Parathyroid adenoma (tissue), 2 donors: ENCODE measurements around the gene PLK3.
"Not testable (repeated sequence)": the region's sequence is repeated elsewhere in the genome, so short reads cannot be mapped to it uniquely, and the experiment has no call there.

Experiments used
- H2AFZ ChIP-seq: fragments of 300-600 bp; sonication (generic); one replicate; pipeline ENCODE4 v1.7.0; 2017; ENCODE audit warnings: antibody characterized with exemption, mild to moderate bottlenecking
- H3K27ac ChIP-seq: fragments of 300-600 bp; sonication (generic); one replicate; pipeline ENCODE4 v1.7.0; 2017
- H3K27me3 ChIP-seq: fragments of 300-600 bp; sonication (generic); one replicate; pipeline ENCODE4 v1.7.0; 2017; ENCODE audit warnings: low read length; ENCODE audit not compliant: control insufficient read depth, insufficient read depth
- H3K36me3 ChIP-seq: fragments of 300-600 bp; sonication (generic); one replicate; pipeline ENCODE4 v1.7.0; 2017; ENCODE audit warnings: low read length; ENCODE audit not compliant: control insufficient read depth, insufficient read depth
- H3K4me1 ChIP-seq: fragments of 300-600 bp; sonication (generic); one replicate; pipeline ENCODE4 v1.7.0; 2017; ENCODE audit warnings: control low read depth
- H3K4me2 ChIP-seq: fragments of 300-600 bp; sonication (generic); one replicate; pipeline ENCODE4 v1.7.0; 2017; ENCODE audit warnings: low read length
- H3K4me3 ChIP-seq: fragments of 300-600 bp; sonication (generic); one replicate; pipeline ENCODE4 v1.7.0; 2017; ENCODE audit warnings: low read depth, low read length
- H3K79me2 ChIP-seq: fragments of 300-600 bp; sonication (generic); one replicate; pipeline ENCODE4 v1.7.0; 2017; ENCODE audit warnings: control low read depth
- H3K9ac ChIP-seq: fragments of 300-600 bp; sonication (generic); one replicate; pipeline ENCODE4 v1.7.0; 2017; ENCODE audit warnings: mild to moderate bottlenecking
- H3K9me3 ChIP-seq: fragments of 300-600 bp; sonication (generic); one replicate; pipeline ENCODE4 v1.7.0; 2017; ENCODE audit warnings: low read length; ENCODE audit not compliant: control insufficient read depth
- CTCF ChIP-seq: fragments of 300-600 bp; sonication (generic); IDR thresholded peaks from one replicate; pipeline ENCODE4 v1.7.0; 2017; ENCODE audit warnings: antibody characterized with exemption, mild to moderate bottlenecking
- donor health status: primary hyperparathyroidism.

Gene PLK3

GRCh38 chr1:44834328-44834727, 34.2 kb downstream of the PLK3 start:
- H3K27me3 ChIP-seq = no peaks in the 10 kb centered on the region
- no peak overlapping the region for H2AFZ ChIP-seq
- no peaks in the 10 kb centered on the region for H3K4me1 ChIP-seq
- H3K4me3 ChIP-seq = no peak overlapping the region
- TF ChIP-seq CTCF = no peak
- H3K9ac ChIP-seq = no peak overlapping the region
- no peaks in the 10 kb centered on the region for H3K79me2 ChIP-seq
- no peaks in the 10 kb centered on the region for H3K36me3 ChIP-seq
- peak overlapping the region; percentile 4 for H3K4me2 ChIP-seq
- H3K9me3 ChIP-seq = no peaks in the 10 kb centered on the region
- H3K27ac ChIP-seq = no peak overlapping the region

GRCh38 chr1:44835738-44836675, 35.8 kb downstream of the PLK3 start:
- Histone ChIP-seq H3K9ac (no peak overlapping the region), H3K27me3 (no peaks in the 10 kb centered on the region), H3K4me1 (no peaks in the 10 kb centered on the region), H3K9me3 (no peaks in the 10 kb centered on the region), H3K79me2 (no peaks in the 10 kb centered on the region), H2AFZ (peak overlapping the region; percentile 17), H3K27ac (no peak overlapping the region), H3K36me3 (no peaks in the 10 kb centered on the region), H3K4me2 (peak overlapping the region; percentile 5), H3K4me3 (no peak overlapping the region)
- TF ChIP-seq CTCF = peak; percentile 70

- not testable (repeated sequence) for H3K9me3 ChIP-seq, H3K4me3 ChIP-seq, H3K4me1 ChIP-seq, H3K27ac ChIP-seq, H3K79me2 ChIP-seq, H3K27me3 ChIP-seq, H3K36me3 ChIP-seq, H3K4me2 ChIP-seq, H3K9ac ChIP-seq, H2AFZ ChIP-seq
Observed at GRCh38 chr1:44838294-44838693, 38.1 kb downstream of the PLK3 start.

GRCh38 chr1:44839576-44839975, 39.4 kb downstream of the PLK3 start:
- no peaks in the 10 kb centered on the region for H3K79me2 ChIP-seq
- H3K9me3 ChIP-seq = no peaks in the 10 kb centered on the region
- peak overlapping the region; percentile 52 for H3K4me2 ChIP-seq
- H3K27me3 ChIP-seq = no peaks in the 10 kb centered on the region
- peak overlapping the region; percentile 8 for H3K4me3 ChIP-seq
- TF ChIP-seq CTCF = no peak
- H3K27ac ChIP-seq = no peak overlapping the region
- H3K9ac ChIP-seq = no peak overlapping the region
- H2AFZ ChIP-seq = no peak overlapping the region
- H3K36me3 ChIP-seq = no peaks in the 10 kb centered on the region
- H3K4me1 ChIP-seq = no peaks in the 10 kb centered on the region

GRCh38 chr1:44842486-44842861, 42.3 kb downstream of the PLK3 start:
- no peaks in the 10 kb centered on the region for H3K27me3 ChIP-seq
- H3K36me3 ChIP-seq = no peaks in the 10 kb centered on the region
- H3K4me2 ChIP-seq = peak overlapping the region; percentile 93
- no peaks in the 10 kb centered on the region for H3K9me3 ChIP-seq
- no peaks in the 10 kb centered on the region for H3K4me1 ChIP-seq
- H2AFZ ChIP-seq = peak overlapping the region; percentile 83
- no peak for TF ChIP-seq CTCF
- peak overlapping the region; percentile 92 for H3K4me3 ChIP-seq
- H3K27ac ChIP-seq = peak overlapping the region; percentile 32
- H3K9ac ChIP-seq = peak overlapping the region; percentile 19
- no peaks in the 10 kb centered on the region for H3K79me2 ChIP-seq
